Ovary (tissue), 9 donors: Measurements from ENCODE around the gene ITPK1. TPM values are rescaled to one million over a fixed set of nuclear protein-coding genes. Genes with fewer than 3 reads are reported as not detected.

Source experiments
- DNase-seq, 5 donors: peaks; one replicate each; pipeline ENCODE4 v3.0.0-alpha.2; 2019 to 2020
- H3K27ac ChIP-seq, 2 donors: fragments of 200-600 bp; one replicate each; pipeline versions ENCODE4 v1.5.1 to v1.8.0; 2019 to 2022
- H3K27me3 ChIP-seq: fragments of 200-600 bp; one replicate; pipeline ENCODE4 v1.8.0; 2022
- H3K36me3 ChIP-seq: fragments of 200-600 bp; sonication (generic); one replicate; pipeline ENCODE4 v1.5.1; 2019
- H3K4me1 ChIP-seq: one replicate; pipeline ENCODE4 v1.8.1; 2013; ENCODE audit warnings: mild to moderate bottlenecking, moderate library complexity; ENCODE audit not compliant: insufficient read depth
- H3K4me3 ChIP-seq: fragments of 200-600 bp; sonication (generic); one replicate; pipeline ENCODE4 v1.5.1; 2017
- H3K9me3 ChIP-seq, 2 donors: fragments of 200-600 bp in 1 of 2; sonication (generic) in 1 of 2; one replicate each; pipeline versions ENCODE4 v1.5.1 to v1.8.1; 2013 to 2019; ENCODE audit warnings: mild to moderate bottlenecking in 1 of 2, moderate library complexity in 1 of 2
- CTCF ChIP-seq, 3 donors: fragments of 450-650 bp in 2 of 3; fragments of 200-600 bp in 1 of 3; IDR thresholded peaks; one replicate each; pipeline versions ENCODE4 v1.5.1 to v1.8.0; 2016 to 2022; ENCODE audit warnings: antibody characterized with exemption in 3 of 3, mild to moderate bottlenecking in 1 of 3
- EP300 ChIP-seq: sonication (generic); formaldehyde crosslinking; IDR thresholded peaks from one replicate; pipeline ENCODE4 v1.6.1; 2017; ENCODE audit warnings: antibody characterized with exemption
- POLR2A ChIP-seq: fragments of 450-650 bp; IDR thresholded peaks from one replicate; pipeline ENCODE4 v1.6.1; 2017; ENCODE audit warnings: antibody characterized with exemption, mild to moderate bottlenecking, moderate library complexity
- WGBS, 3 donors: extraction: QIAGEN DNeasy Blood & Tissue Kit in 1 of 3; methylation state at CpG; one replicate each; pipeline versions ENCODE4 v1.1.5 to v1.1.7; 2013 to 2017; 5-methylcytosine and 5-hydroxymethylcytosine counted together
- intact Hi-C, 4 donors: fragments of 100-400 bp; cut with DNase I; formaldehyde crosslinking; loops; one replicate each; pipeline versions ENCODE4 v1.11.0 to v1.15.1; 2022 to 2023
- polyA plus RNA-seq, 2 donors: library from polyadenylated mRNA; stranded (reverse); fragments of 200-250 nt in 1 of 2; fragments of 350-450 nt in 1 of 2; fragmentation: Illumina TruSeq in 1 of 2; extraction: RNeasy Lipid Tissue Mini Kit (QIAGEN cat#74804) in 1 of 2; gene quantifications; one replicate each; pipeline ENCODE4 v1.2.3, GENCODE V29; 2013 to 2014
- total RNA-seq, 7 donors: library from RNA; depleted of rRNA in 2 of 7; stranded (reverse); fragments of >200 nt in 2 of 7; fragmentation: NEBNext Ultra II Directional in 3 of 7; extraction: Animal tissue kit (Norgen Biotek cat#: 25700) in 3 of 7; gene quantifications; one replicate each; pipeline versions ENCODE4 v1.1.0 to v1.2.4, GENCODE V29; 2016 to 2023
- donor health status: DM: no; HTN: no; CAD: no; lungs with moderate emphysema.
- donor health status: DM: no; HTN: no; CAD: no.
- donor health status: Bipolar disorder and iron deficiency.
- donor health status: DM: yes; HTN: yes; CAD: no.
- donor health status: DM: no; HTN: no; CAD: no.
- donor health status: DM: yes; HTN: yes; CAD: no.

The ITPK1 gene
- total and polyA plus RNA-seq, 9 donors = 23.6 to 57.8 (median 49.3) TPM

- Histone ChIP-seq H3K27me3 (no peaks in the 10 kb centered on the region), H3K9me3 (no peaks in the 10 kb centered on the region), H3K36me3 (no peaks in the 10 kb centered on the region), H3K27ac (no peak overlapping the region), H3K4me1 (peaks cover 34% of the 10 kb centered on the region), H3K4me3 (no peak overlapping the region)
- TF ChIP-seq EP300 (no peak), CTCF (IDR thresholded peaks at IDR 0.05) (no peak), POLR2A (no peak)
- DNase-seq = no peak
- intact Hi-C loops = no loop called here
- WGBS, 3 donors = 75 to 85% (median 82%) methylated on average over 11 of the region's 11 CpGs
These were observed 105.6 kb downstream of the ITPK1 start for GRCh38 chr14:93010130-93010499.

- TF ChIP-seq CTCF (IDR thresholded peaks at IDR 0.05) = no peak
- TF ChIP-seq POLR2A = no peak
- TF ChIP-seq EP300 = no peak
- Histone ChIP-seq H3K4me1 (peaks cover 34% of the 10 kb centered on the region), H3K4me3 (no peak overlapping the region), H3K27ac (no peak overlapping the region), H3K36me3 (no peaks in the 10 kb centered on the region), H3K27me3 (no peaks in the 10 kb centered on the region), H3K9me3 (no peaks in the 10 kb centered on the region)
- DNase-seq = no peak
- intact Hi-C loops = no loop called here
- WGBS, 3 donors = 92 to 97% (median 93%) methylated on average over 17 of the region's 17 CpGs
These were observed 106.1 kb downstream of the ITPK1 start for GRCh38 chr14:93009471-93010129.

- intact Hi-C loops = no loop called here
- H3K4me1 ChIP-seq = peaks cover 34% of the 10 kb centered on the region
- H3K4me3 ChIP-seq = no peak overlapping the region
- no peaks in the 10 kb centered on the region for H3K9me3 ChIP-seq
- no peaks in the 10 kb centered on the region for H3K36me3 ChIP-seq
- 16 to 35% (median 32%) methylated on average over 9 of the region's 9 CpGs for WGBS, 3 donors
- peak overlapping the region in 1 of 2 donors; percentile 5 for H3K27ac ChIP-seq
- TF ChIP-seq POLR2A = no peak
- TF ChIP-seq CTCF (IDR thresholded peaks at IDR 0.05) = no peak
- TF ChIP-seq EP300 = no peak
- peak in 4 of 5 donors; percentile 53 to 78 (median 56) for DNase-seq
- no peaks in the 10 kb centered on the region for H3K27me3 ChIP-seq
These were observed 107.3 kb downstream of the ITPK1 start for GRCh38 chr14:93008381-93008780.

- H3K27ac ChIP-seq = peak overlapping the region in 1 of 2 donors; percentile 61
- no peak for DNase-seq
These were observed 108.3 kb downstream of the ITPK1 start for GRCh38 chr14:93007225-93007997.

More at GRCh38 chr14:93007225-93007997, 108.3 kb downstream of the ITPK1 start:
- TF ChIP-seq POLR2A = no peak
- no peak for TF ChIP-seq CTCF (IDR thresholded peaks at IDR 0.05)
- no peak for TF ChIP-seq EP300
- Histone ChIP-seq H3K27me3 (no peaks in the 10 kb centered on the region), H3K9me3 (no peaks in the 10 kb centered on the region), H3K4me3 (no peak overlapping the region), H3K36me3 (no peaks in the 10 kb centered on the region), H3K4me1 (peaks cover 28% of the 10 kb centered on the region)
- intact Hi-C loops = no loop called here
- WGBS, 3 donors = 70 to 78% (median 78%) methylated on average over 14 to 15 of the region's 15 CpGs
